Mucosa of rectum (tissue), 2 donors: ENCODE measurements around the gene GPBP1.
A peak's percentile ranks its signal among the peaks of the same experiment; 100 is the strongest.
"Not testable (repeated sequence)": the region's sequence is repeated elsewhere in the genome, so short reads cannot be mapped to it uniquely, and the experiment has no call there.

ENCODE experiments used
- H3K27ac ChIP-seq, 2 donors: one replicate each; pipeline ENCODE4 v1.7.0; 2013; ENCODE audit warnings: inconsistent platforms in 2 of 2, low read depth in 2 of 2, low read length in 2 of 2
- H3K27me3 ChIP-seq, 2 donors: one replicate each; pipeline ENCODE4 v1.7.0; 2013; ENCODE audit warnings: low read length in 2 of 2; ENCODE audit not compliant: control insufficient read depth in 2 of 2, insufficient read depth in 2 of 2
- H3K36me3 ChIP-seq, 2 donors: one replicate each; pipeline ENCODE4 v1.7.0; 2013; ENCODE audit warnings: low read length in 2 of 2; ENCODE audit not compliant: control insufficient read depth in 2 of 2, insufficient read depth in 2 of 2
- H3K4me1 ChIP-seq, 2 donors: one replicate each; pipeline ENCODE4 v1.7.0; 2013; ENCODE audit warnings: low read length in 2 of 2, mild to moderate bottlenecking in 1 of 2; ENCODE audit not compliant: control insufficient read depth in 2 of 2, insufficient read depth in 2 of 2
- H3K4me3 ChIP-seq, 2 donors: one replicate each; pipeline ENCODE4 v1.7.0; 2013; ENCODE audit warnings: low read length in 2 of 2
- H3K9ac ChIP-seq, 2 donors: one replicate each; pipeline ENCODE4 v1.7.0; 2013; ENCODE audit warnings: low read length in 2 of 2, low read depth in 1 of 2, mild to moderate bottlenecking in 1 of 2
- H3K9me3 ChIP-seq, 2 donors: one replicate each; pipeline ENCODE4 v1.7.0; 2013; ENCODE audit warnings: low read length in 2 of 2; ENCODE audit not compliant: control insufficient read depth in 2 of 2
- donor health status: healthy.
- donor health status: Normal muscosa, but diverticular disease.

The GPBP1 gene

GRCh38 chr5:57262541-57262940 is 88.7 kb downstream of the GPBP1 start:
- H3K27me3 ChIP-seq: no peaks in the 10 kb centered on the region
- H3K36me3 ChIP-seq: peaks cover 32 to 38% of the 10 kb centered on the region in 2 donors
- no peak overlapping the region for H3K9ac ChIP-seq
- H3K4me1 ChIP-seq: no peaks in the 10 kb centered on the region
- no peak overlapping the region for H3K27ac ChIP-seq
- H3K4me3 ChIP-seq: no peak overlapping the region
- H3K9me3 ChIP-seq: no peaks in the 10 kb centered on the region

- Histone ChIP-seq H3K9me3 (no peaks in the 10 kb centered on the region), H3K4me3 (no peak overlapping the region), H3K27me3 (no peaks in the 10 kb centered on the region), H3K9ac (no peak overlapping the region), H3K36me3 (peaks cover 6 to 15% of the 10 kb centered on the region in 2 donors), H3K27ac (no peak overlapping the region), H3K4me1 (peaks cover 0 to 4% of the 10 kb centered on the region in 2 donors)
Observed at GRCh38 chr5:57267805-57268204, 93.9 kb downstream of the GPBP1 start.

GRCh38 chr5:57276353-57276752 is 102.5 kb downstream of the GPBP1 start:
- Histone ChIP-seq H3K36me3 (no peaks in the 10 kb centered on the region), H3K4me1 (no peaks in the 10 kb centered on the region), H3K4me3 (no peak overlapping the region), H3K27ac (no peak overlapping the region), H3K27me3 (no peaks in the 10 kb centered on the region), H3K9me3 (no peaks in the 10 kb centered on the region), H3K9ac (no peak overlapping the region)

- H3K9me3 ChIP-seq: no peaks in the 10 kb centered on the region
- H3K27ac ChIP-seq: no peak overlapping the region
- no peak overlapping the region for H3K9ac ChIP-seq
- no peak overlapping the region for H3K4me3 ChIP-seq
- no peaks in the 10 kb centered on the region for H3K36me3 ChIP-seq
- H3K27me3 ChIP-seq: no peaks in the 10 kb centered on the region
- H3K4me1 ChIP-seq: no peaks in the 10 kb centered on the region
Observed at GRCh38 chr5:57277085-57277484, 103.2 kb downstream of the GPBP1 start.

GRCh38 chr5:57280853-57281252 is 107.0 kb downstream of the GPBP1 start:
- H3K36me3 ChIP-seq: no peaks in the 10 kb centered on the region
- no peaks in the 10 kb centered on the region for H3K9me3 ChIP-seq
- no peak overlapping the region for H3K4me3 ChIP-seq
- H3K27me3 ChIP-seq: no peaks in the 10 kb centered on the region
- no peak overlapping the region for H3K9ac ChIP-seq
- no peak overlapping the region for H3K27ac ChIP-seq
- no peaks in the 10 kb centered on the region for H3K4me1 ChIP-seq

- not testable (repeated sequence) for H3K27ac ChIP-seq, H3K4me1 ChIP-seq, H3K27me3 ChIP-seq, H3K9me3 ChIP-seq, H3K4me3 ChIP-seq, H3K36me3 ChIP-seq, H3K9ac ChIP-seq
Observed at GRCh38 chr5:57285084-57285483, 111.2 kb downstream of the GPBP1 start.

GRCh38 chr5:57291894-57292293 is 118.0 kb downstream of the GPBP1 start:
- Histone ChIP-seq H3K27ac (no peak overlapping the region), H3K9me3 (no peaks in the 10 kb centered on the region), H3K4me3 (no peak overlapping the region), H3K27me3 (no peaks in the 10 kb centered on the region), H3K4me1 (no peaks in the 10 kb centered on the region), H3K9ac (no peak overlapping the region), H3K36me3 (no peaks in the 10 kb centered on the region)

- H3K4me1 ChIP-seq: no peaks in the 10 kb centered on the region
- H3K36me3 ChIP-seq: no peaks in the 10 kb centered on the region
- H3K4me3 ChIP-seq: no peak overlapping the region
- H3K27me3 ChIP-seq: no peaks in the 10 kb centered on the region
- no peak overlapping the region for H3K9ac ChIP-seq
- no peak overlapping the region for H3K27ac ChIP-seq
- H3K9me3 ChIP-seq: no peaks in the 10 kb centered on the region
Observed at GRCh38 chr5:57292336-57292735, 118.5 kb downstream of the GPBP1 start.

- peak overlapping the region; percentile 14 to 45 for H3K4me3 ChIP-seq
- H3K36me3 ChIP-seq: no peaks in the 10 kb centered on the region
- H3K9ac ChIP-seq: no peak overlapping the region
- H3K9me3 ChIP-seq: no peaks in the 10 kb centered on the region
- H3K4me1 ChIP-seq: peaks cover 4 to 11% of the 10 kb centered on the region in 2 donors
- peak overlapping the region; percentile 13 to 49 for H3K27ac ChIP-seq
- H3K27me3 ChIP-seq: no peaks in the 10 kb centered on the region
Observed at GRCh38 chr5:57298295-57298984, 124.6 kb downstream of the GPBP1 start.

- H3K36me3 ChIP-seq: no peaks in the 10 kb centered on the region
- no peaks in the 10 kb centered on the region for H3K9me3 ChIP-seq
- no peaks in the 10 kb centered on the region for H3K27me3 ChIP-seq
- H3K4me3 ChIP-seq: peak overlapping the region; percentile 14 to 45
- H3K27ac ChIP-seq: peak overlapping the region; percentile 13 to 49
- H3K4me1 ChIP-seq: peaks cover 4 to 11% of the 10 kb centered on the region in 2 donors
- no peak overlapping the region for H3K9ac ChIP-seq
Observed at GRCh38 chr5:57298985-57299491, 125.2 kb downstream of the GPBP1 start.
